Non-pigmented ciliary epithelial cell (primary cell): ENCODE measurements around the gene PHEX.

Experiments
- DNase-seq: peaks from one replicate; pipeline ENCODE4 v3.0.0-alpha.2; 2010; ENCODE audit warnings: low read depth

PHEX gene

GRCh38 chrX:22040184-22040583 lies 8.1 kb downstream of the PHEX start:
- DNase-seq = no peak

GRCh38 chrX:22041907-22042530 lies 9.9 kb downstream of the PHEX start:
- no peak for DNase-seq

DNA sequence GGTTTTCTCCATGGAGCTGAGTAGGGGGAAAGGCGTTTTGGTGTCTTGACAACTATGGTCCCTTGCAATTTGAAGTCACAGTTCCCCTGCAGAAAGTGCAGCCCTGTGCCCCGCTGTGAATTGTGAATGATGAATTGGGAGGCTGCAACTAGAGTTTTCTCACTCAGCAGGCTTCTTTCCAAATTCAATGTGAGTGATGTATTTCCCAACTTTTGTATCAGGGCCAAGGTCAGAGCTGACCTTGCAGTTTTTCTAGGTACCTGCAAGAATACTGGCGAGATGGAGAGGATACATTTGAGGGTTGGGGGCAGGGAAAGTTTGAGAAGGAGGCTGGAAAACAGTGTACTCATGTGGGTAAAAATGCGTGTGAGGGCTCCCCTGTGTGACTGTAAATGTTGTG lies 11.7 kb downstream of the PHEX start:
- DNase-seq = no peak

DNA sequence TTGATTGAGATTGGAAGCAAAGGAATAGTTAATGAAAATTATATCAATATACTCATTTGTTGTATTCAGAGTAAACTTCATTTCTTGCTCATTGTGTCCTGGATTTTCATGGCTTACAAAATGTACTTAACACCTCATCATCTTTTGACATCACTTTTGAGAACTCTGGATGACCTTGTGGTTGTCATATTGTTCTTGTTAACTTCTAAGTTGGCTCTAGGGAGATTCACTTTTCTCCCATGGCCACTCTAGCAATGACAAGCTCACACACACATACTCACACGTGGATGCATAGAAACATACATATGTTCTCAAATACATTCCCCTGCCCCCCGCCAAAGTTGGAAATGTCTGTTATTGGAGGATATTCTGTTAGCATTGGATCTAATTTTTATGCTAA lies 15.3 kb downstream of the PHEX start:
- no peak for DNase-seq

GRCh38 chrX:22053481-22053880 lies 21.4 kb downstream of the PHEX start:
- DNase-seq = no peak

DNA sequence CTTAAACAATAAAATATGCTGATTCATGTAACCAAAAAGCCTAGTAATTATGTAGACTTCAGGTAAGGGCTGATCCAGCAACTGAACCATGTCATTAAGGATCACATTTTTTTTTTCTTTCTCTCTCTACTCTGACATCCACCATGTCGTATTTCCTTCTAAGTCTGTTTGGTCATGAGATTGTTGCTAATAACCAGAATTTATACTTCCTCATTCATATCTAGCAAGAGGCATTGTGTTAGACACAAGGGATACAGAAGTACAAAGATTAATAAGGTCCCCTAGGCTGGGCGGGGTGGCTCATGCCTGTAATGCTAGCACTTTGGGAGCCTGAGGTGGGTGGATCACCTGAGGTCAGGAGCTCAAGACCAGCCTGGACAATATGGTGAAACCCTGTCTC lies 24.1 kb downstream of the PHEX start:
- no peak for DNase-seq

- no peak for DNase-seq
Observed at GRCh38 chrX:22057667-22058066, 25.5 kb downstream of the PHEX start.

GRCh38 chrX:22059775-22060174 lies 27.6 kb downstream of the PHEX start:
- no peak for DNase-seq

DNA sequence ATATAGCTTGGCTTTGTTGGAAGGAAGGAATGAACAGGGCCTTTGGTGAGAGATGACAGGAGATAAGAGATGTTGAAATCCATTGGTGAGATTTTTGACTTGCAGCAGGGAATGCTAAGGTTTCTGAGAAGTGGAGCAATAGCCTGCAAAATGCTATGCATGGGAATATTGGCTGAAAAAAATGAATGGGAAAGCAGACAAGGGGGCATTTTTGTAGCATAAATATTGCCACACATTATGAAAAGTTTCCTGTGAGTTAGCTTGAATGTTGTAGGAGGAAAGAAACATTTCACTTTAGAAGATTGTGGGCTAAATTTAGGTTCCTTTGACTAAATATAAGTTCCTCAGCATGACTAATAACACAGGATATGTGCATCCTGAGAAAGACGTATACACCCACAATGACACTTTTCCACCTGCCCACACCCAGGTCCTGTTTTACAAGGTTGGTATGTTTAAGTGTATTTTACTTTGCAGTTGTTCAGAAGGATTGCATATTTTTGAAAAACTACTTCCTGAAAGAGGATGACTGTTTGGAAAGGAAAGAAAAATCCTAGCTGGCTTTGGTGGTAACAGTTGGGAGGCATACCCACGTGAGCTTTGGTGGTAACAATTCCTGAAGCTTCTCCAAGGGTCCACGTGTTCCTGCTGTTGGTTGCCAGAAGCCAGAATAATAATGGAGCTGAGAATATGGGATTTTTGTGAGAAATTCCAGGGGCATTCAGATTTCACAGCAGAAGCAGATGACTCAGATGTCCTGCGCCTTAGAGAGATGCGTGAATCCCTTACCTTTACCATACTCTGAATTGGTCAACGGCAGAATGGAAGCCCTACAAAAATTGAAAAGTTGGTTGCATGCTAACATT lies 28.5 kb downstream of the PHEX start:
- DNase-seq = no peak

- no peak for DNase-seq
Observed at GRCh38 chrX:22063284-22063683, 31.2 kb downstream of the PHEX start.

- DNase-seq = no peak
Observed at GRCh38 chrX:22069586-22069985, 37.5 kb downstream of the PHEX start.

- no peak for DNase-seq
Observed at GRCh38 chrX:22073928-22074327, 41.8 kb downstream of the PHEX start.

- no peak for DNase-seq
Observed at GRCh38 chrX:22078117-22078516, 46.0 kb downstream of the PHEX start.

- DNase-seq = no peak
Observed at GRCh38 chrX:22081475-22082092, 49.5 kb downstream of the PHEX start.

DNA sequence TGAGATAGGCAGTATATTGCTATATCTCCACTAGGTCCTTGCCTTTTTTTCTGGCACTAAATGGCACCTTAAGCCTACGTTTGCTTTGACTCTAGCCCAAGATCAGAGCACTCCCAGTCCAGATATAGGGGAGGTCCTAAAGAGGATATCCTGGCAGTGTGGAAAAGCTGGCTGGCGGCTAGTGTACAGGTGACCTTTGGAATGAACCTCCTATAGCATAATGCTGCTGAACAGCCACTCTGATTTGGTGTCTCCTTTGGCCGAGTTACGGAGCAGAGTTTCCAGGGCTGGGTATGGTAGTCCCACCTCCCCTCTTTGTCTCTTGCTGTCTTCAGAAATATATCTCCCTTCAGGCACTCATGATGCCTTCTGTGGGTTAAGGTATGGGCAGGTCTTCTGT lies 53.9 kb downstream of the PHEX start:
- no peak for DNase-seq

- DNase-seq = no peak
Observed at GRCh38 chrX:22087011-22087557, 55.0 kb downstream of the PHEX start.

GRCh38 chrX:22088326-22088725 lies 56.2 kb downstream of the PHEX start:
- DNase-seq = no peak

- DNase-seq = no peak
Observed at GRCh38 chrX:22090181-22090580, 58.1 kb downstream of the PHEX start.

DNA sequence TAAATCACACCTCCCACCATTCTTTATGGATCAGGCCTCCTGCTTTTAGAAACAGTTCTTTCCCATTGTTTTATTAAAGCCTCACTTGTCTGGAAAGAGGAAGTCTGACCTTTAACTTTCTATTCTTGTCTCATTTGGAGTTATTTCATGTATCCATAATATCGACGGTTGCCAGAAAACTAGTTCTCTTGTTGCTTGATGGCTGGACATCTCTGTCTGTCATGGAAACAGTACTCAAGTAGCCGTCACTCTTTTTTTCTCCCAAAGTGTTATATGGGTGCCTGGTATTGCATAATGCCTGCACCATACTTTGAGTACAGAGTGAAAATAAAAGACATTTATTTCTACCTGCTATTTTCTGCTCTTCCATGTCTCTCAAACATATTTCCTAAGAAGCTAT lies 61.4 kb downstream of the PHEX start:
- no peak for DNase-seq

GRCh38 chrX:22095286-22095685 lies 63.2 kb downstream of the PHEX start:
- no peak for DNase-seq

GRCh38 chrX:22095856-22096255 lies 63.7 kb downstream of the PHEX start:
- no peak for DNase-seq

DNA sequence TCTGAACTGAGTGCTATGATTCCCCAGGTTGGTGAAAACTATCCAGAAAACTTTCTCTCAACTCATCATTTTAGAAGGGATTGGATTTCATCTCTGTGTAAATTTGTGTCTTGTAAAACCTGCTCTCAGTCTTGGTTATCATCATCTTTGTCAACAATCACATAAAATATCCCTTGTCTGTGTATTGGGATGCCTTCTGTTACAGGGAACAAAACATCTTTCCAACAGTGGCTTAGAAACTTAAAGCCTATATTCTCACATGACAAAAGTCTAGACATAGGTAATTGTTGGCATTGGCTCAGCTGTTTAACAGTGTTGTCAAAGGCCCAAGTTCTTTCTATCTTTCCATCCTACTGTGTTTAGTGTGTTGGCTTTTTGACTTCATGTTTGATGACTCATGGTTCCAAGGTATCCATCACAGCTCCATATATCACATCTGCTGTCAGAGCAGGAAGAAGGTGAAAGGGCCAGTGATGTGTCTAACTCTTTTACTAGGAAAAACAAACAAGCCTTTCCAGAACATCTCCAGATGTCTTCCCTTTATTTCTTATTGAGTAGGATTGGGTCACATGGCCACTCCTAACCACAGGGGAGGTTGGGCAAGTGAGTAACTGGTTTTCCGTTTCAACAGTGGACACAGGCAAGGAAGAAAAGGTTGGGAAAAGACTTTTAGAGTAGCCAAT lies 65.0 kb downstream of the PHEX start:
- DNase-seq = no peak
